K562 (cell line): ENCODE results near the gene IRF3. TPM values are rescaled to one million over a fixed set of nuclear protein-coding genes. Genes with fewer than 3 reads are reported as not detected.

Source experiments
- CC2D1A ChIP-seq: fragments of 450-650 bp; IDR thresholded peaks from 2 replicates; pipeline ENCODE4 v1.6.1; 2017; ENCODE audit warnings: mild to moderate bottlenecking
- E2F3 ChIP-seq: fragments of 250-450 bp; sonication (Bioruptor Pico); IDR thresholded peaks from 2 replicates; pipeline ENCODE4 v1.4.0; 2020; ENCODE audit warnings: mild to moderate bottlenecking
- HDAC2 ChIP-seq: fragments of 450-650 bp; IDR thresholded peaks from 2 replicates; pipeline ENCODE4 v1.6.1; 2016; ENCODE audit warnings: mild to moderate bottlenecking
- HNRNPUL1 ChIP-seq: fragments of 200-400 bp; formaldehyde crosslinking; IDR thresholded peaks from 2 replicates; pipeline ENCODE4 v1.6.1; 2017; ENCODE audit warnings: low read length
- MEIS2 ChIP-seq: fragments of 450-650 bp; IDR thresholded peaks from 2 replicates; pipeline ENCODE4 v1.6.1; 2014; ENCODE audit warnings: mild to moderate bottlenecking; ENCODE audit not compliant: partially characterized antibody
- NR2C2 ChIP-seq, 2 experiments: fragments of 200-800 bp in 1 of 2; sonication (Bioruptor generic) in 1 of 2; sonication (generic) in 1 of 2; formaldehyde crosslinking in 1 of 2; IDR thresholded peaks; 2 replicates each; pipeline versions ENCODE4 v1.6.1 to v1.8.0; 2016 to 2022; ENCODE audit warnings: mild to moderate bottlenecking in 1 of 2, missing compliant biosample characterization in 1 of 2, missing genetic modification characterization in 1 of 2, missing genetic modification reagents in 1 of 2
- PHF8 ChIP-seq: fragments of 200-600 bp; sonication (generic); IDR thresholded peaks from 2 replicates; pipeline ENCODE4 v1.6.1; 2012; ENCODE audit warnings: mixed run types, mild to moderate bottlenecking, inconsistent platforms, low read length, moderate library complexity, borderline replicate concordance
- POLR2B ChIP-seq: fragments of 450-650 bp; IDR thresholded peaks from 2 replicates; pipeline ENCODE4 v1.6.1; 2018; ENCODE audit warnings: low read depth; ENCODE audit not compliant: partially characterized antibody
- TAF1 ChIP-seq: IDR thresholded peaks from 2 replicates; pipeline ENCODE4 v1.6.1; 2011; ENCODE audit warnings: mild to moderate bottlenecking, low read length, moderate library complexity; ENCODE audit not compliant: insufficient read depth, control insufficient read depth, severe bottlenecking; ENCODE audit errors: extremely low read depth
- TAF9B ChIP-seq: fragments of 450-650 bp; IDR thresholded peaks from 2 replicates; pipeline ENCODE4 v1.6.1; 2018; ENCODE audit warnings: mild to moderate bottlenecking; ENCODE audit not compliant: partially characterized antibody
- ZBTB7A ChIP-seq: IDR thresholded peaks from 2 replicates; pipeline ENCODE4 v1.6.1; 2011; ENCODE audit warnings: low read depth, mild to moderate bottlenecking, low read length, moderate library complexity, borderline replicate concordance; ENCODE audit not compliant: control insufficient read depth
- ZNF589 ChIP-seq: fragments of 200-800 bp; sonication (Bioruptor generic); IDR thresholded peaks from 2 replicates; pipeline ENCODE4 v1.6.1; 2016; ENCODE audit warnings: low read depth, missing genetic modification characterization, missing compliant biosample characterization
- ZNF780A ChIP-seq: fragments of 250-450 bp; sonication (Bioruptor Pico); IDR thresholded peaks from 2 replicates; pipeline ENCODE4 v1.5.0; 2021; ENCODE audit warnings: mild to moderate bottlenecking
- polyA plus RNA-seq, 8 experiments: library from polyadenylated mRNA; depleted of rRNA in 4 of 8; stranded (reverse) in 5 of 8; unstranded in 3 of 8; fragments of >200 nt; fragmentation: Nextera tagmentation in 2 of 8; fragmentation: Illumina TruSeq in 1 of 8; extraction: Ambion mirVana in 2 of 8; extraction: Trizol in 1 of 8; gene quantifications; 2 replicates each; pipeline versions ENCODE4 v1.2.1 to v1.2.3, GENCODE V29; 2011 to 2014; ENCODE audit warnings: inconsistent platforms in 1 of 8, missing spikeins in 1 of 8
- total RNA-seq, 7 experiments: library from RNA; depleted of rRNA in 6 of 7; stranded (reverse); fragments of >200 nt in 6 of 7; fragmentation: Illumina TruSeq in 2 of 7; extraction: Trizol in 2 of 7; gene quantifications; 2 replicates each; pipeline versions ENCODE4 v1.2.1 to v1.2.3, GENCODE V29; 2011 to 2021; ENCODE audit warnings: low replicate concordance in 1 of 7
- TF ChIP-seq, protein P1 (sequence below): fragments of 450-650 bp; IDR thresholded peaks from 2 replicates; pipeline ENCODE4 v1.6.1; 2018; ENCODE audit not compliant: partially characterized antibody
- TF ChIP-seq, protein P2 (sequence below): fragments of 450-650 bp; formaldehyde crosslinking; IDR thresholded peaks from 2 replicates; pipeline ENCODE4 v1.4.0; 2022; ENCODE audit warnings: missing genetic modification characterization
- TF ChIP-seq, protein P3 (sequence below), 2 experiments: IDR thresholded peaks; 2 replicates each; pipeline ENCODE4 v1.6.1; 2011; ENCODE audit warnings: borderline replicate concordance in 1 of 2, control low read depth in 1 of 2, low read depth in 1 of 2, low read length in 1 of 2, mild to moderate bottlenecking in 1 of 2, mixed read lengths in 1 of 2, moderate library complexity in 1 of 2; ENCODE audit not compliant: insufficient read depth in 1 of 2, insufficient read length in 1 of 2, poor library complexity in 1 of 2, severe bottlenecking in 1 of 2; ENCODE audit errors: extremely low read depth in 1 of 2
- TF ChIP-seq, protein P4 (sequence below), 3 experiments: IDR thresholded peaks in 2 of 3; conservative IDR thresholded peaks in 1 of 3; 2 replicates each; pipeline ENCODE4 v1.5.1; 2011 to 2012; ENCODE audit warnings: low read length in 3 of 3, mild to moderate bottlenecking in 3 of 3, control low read depth in 2 of 3, improper control_type of control experiment in 1 of 3, inconsistent platforms in 1 of 3, low read depth in 1 of 3, mixed read lengths in 1 of 3, moderate library complexity in 1 of 3; ENCODE audit not compliant: insufficient read depth in 2 of 3

Gene IRF3
- total and polyA plus RNA-seq, 9 of the 15 experiments (the other 6 are each of a cell fraction or from before 2014, with no cell fraction given): 7.5 to 145 (median 65.4) TPM

- TF ChIP-seq, protein P1, sequence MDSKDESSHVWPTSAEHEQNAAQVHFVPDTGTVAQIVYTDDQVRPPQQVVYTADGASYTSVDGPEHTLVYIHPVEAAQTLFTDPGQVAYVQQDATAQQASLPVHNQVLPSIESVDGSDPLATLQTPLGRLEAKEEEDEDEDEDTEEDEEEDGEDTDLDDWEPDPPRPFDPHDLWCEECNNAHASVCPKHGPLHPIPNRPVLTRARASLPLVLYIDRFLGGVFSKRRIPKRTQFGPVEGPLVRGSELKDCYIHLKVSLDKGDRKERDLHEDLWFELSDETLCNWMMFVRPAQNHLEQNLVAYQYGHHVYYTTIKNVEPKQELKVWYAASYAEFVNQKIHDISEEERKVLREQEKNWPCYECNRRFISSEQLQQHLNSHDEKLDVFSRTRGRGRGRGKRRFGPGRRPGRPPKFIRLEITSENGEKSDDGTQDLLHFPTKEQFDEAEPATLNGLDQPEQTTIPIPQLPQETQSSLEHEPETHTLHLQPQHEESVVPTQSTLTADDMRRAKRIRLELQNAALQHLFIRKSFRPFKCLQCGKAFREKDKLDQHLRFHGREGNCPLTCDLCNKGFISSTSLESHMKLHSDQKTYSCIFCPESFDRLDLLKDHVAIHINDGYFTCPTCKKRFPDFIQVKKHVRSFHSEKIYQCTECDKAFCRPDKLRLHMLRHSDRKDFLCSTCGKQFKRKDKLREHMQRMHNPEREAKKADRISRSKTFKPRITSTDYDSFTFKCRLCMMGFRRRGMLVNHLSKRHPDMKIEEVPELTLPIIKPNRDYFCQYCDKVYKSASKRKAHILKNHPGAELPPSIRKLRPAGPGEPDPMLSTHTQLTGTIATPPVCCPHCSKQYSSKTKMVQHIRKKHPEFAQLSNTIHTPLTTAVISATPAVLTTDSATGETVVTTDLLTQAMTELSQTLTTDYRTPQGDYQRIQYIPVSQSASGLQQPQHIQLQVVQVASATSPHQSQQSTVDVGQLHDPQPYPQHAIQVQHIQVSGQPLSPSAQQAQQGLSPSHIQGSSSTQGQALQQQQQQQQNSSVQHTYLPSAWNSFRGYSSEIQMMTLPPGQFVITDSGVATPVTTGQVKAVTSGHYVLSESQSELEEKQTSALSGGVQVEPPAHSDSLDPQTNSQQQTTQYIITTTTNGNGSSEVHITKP: peak; percentile 97
- peak; percentile 74 for TF ChIP-seq HDAC2
- TF ChIP-seq TAF9B: peak; percentile 12
- TF ChIP-seq HNRNPUL1: no peak
- TF ChIP-seq TAF1: peak; percentile 73
- no peak for TF ChIP-seq ZNF780A (CRISPR knock-in tag)
- TF ChIP-seq NR2C2 (CRISPR knock-in tag; IDR thresholded peaks at IDR 0.05): no peak
- peak; percentile 74; the same call in 1 of the 2 replicates for TF ChIP-seq NR2C2 (tag; IDR thresholded peaks at IDR 0.05)
- no peak for TF ChIP-seq E2F3 (CRISPR knock-in tag)
- TF ChIP-seq ZBTB7A: peak; percentile 42; the same call in 1 of the 2 replicates
- TF ChIP-seq, protein P2, sequence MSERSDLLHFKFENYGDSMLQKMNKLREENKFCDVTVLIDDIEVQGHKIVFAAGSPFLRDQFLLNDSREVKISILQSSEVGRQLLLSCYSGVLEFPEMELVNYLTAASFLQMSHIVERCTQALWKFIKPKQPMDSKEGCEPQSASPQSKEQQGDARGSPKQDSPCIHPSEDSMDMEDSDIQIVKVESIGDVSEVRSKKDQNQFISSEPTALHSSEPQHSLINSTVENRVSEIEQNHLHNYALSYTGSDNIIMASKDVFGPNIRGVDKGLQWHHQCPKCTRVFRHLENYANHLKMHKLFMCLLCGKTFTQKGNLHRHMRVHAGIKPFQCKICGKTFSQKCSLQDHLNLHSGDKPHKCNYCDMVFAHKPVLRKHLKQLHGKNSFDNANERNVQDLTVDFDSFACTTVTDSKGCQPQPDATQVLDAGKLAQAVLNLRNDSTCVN (CRISPR knock-in tag): peak; percentile 72; the same call in 1 of the 2 replicates
- 0 out of 2 replicates have a peak, but pooled peaks have one; percentile 48 for TF ChIP-seq ZNF589 (CRISPR knock-in tag)
- TF ChIP-seq, protein P3, sequence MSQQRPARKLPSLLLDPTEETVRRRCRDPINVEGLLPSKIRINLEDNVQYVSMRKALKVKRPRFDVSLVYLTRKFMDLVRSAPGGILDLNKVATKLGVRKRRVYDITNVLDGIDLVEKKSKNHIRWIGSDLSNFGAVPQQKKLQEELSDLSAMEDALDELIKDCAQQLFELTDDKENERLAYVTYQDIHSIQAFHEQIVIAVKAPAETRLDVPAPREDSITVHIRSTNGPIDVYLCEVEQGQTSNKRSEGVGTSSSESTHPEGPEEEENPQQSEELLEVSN (IDR thresholded peaks at IDR 0.05; ENCODE audit: borderline replicate concordance in 1 of 2, extremely low read depth in 1 of 2, insufficient read depth in 1 of 2, insufficient read length in 1 of 2, low read depth in 1 of 2, low read length in 1 of 2, poor library complexity in 1 of 2, severe bottlenecking in 1 of 2): peak in 1 of 2 experiments; percentile 19
- peak; percentile 78; the same call in 1 of the 2 replicates for TF ChIP-seq PHF8
- TF ChIP-seq CC2D1A: 0 out of 2 replicates have a peak, but pooled peaks have one; percentile 28
- peak; percentile 87 for TF ChIP-seq MEIS2
- TF ChIP-seq POLR2B: peak; percentile 80
- TF ChIP-seq, protein P4, sequence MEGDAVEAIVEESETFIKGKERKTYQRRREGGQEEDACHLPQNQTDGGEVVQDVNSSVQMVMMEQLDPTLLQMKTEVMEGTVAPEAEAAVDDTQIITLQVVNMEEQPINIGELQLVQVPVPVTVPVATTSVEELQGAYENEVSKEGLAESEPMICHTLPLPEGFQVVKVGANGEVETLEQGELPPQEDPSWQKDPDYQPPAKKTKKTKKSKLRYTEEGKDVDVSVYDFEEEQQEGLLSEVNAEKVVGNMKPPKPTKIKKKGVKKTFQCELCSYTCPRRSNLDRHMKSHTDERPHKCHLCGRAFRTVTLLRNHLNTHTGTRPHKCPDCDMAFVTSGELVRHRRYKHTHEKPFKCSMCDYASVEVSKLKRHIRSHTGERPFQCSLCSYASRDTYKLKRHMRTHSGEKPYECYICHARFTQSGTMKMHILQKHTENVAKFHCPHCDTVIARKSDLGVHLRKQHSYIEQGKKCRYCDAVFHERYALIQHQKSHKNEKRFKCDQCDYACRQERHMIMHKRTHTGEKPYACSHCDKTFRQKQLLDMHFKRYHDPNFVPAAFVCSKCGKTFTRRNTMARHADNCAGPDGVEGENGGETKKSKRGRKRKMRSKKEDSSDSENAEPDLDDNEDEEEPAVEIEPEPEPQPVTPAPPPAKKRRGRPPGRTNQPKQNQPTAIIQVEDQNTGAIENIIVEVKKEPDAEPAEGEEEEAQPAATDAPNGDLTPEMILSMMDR (IDR thresholded peaks at IDR 0.05 in 2 of 3, conservative IDR thresholded peaks at IDR 0.05 in 1 of 3; ENCODE audit: insufficient read depth in 2 of 3, low read depth in 1 of 3, low read length in 3 of 3): 0 out of 6 replicates have a peak, but pooled peaks of 1 of the 3 experiments have one; percentile 15
Observed at GRCh38 chr19:49665351-49666119, at the start of gene IRF3, which contains the start of gene BCL2L12 (continued).
